ENCODE measurements around the gene ARL15. TPM values are rescaled to one million over a fixed set of nuclear protein-coding genes. Genes with fewer than 3 reads are reported as not detected.
A peak's percentile ranks its signal among the peaks of the same experiment; 100 is the strongest.

The ARL15 gene
- total and polyA plus RNA-seq, 9 of the 15 experiments (the other 6 are each of a cell fraction or from before 2014, with no cell fraction given) = 18.5 to 80.4 (median 57.0) TPM

DNA sequence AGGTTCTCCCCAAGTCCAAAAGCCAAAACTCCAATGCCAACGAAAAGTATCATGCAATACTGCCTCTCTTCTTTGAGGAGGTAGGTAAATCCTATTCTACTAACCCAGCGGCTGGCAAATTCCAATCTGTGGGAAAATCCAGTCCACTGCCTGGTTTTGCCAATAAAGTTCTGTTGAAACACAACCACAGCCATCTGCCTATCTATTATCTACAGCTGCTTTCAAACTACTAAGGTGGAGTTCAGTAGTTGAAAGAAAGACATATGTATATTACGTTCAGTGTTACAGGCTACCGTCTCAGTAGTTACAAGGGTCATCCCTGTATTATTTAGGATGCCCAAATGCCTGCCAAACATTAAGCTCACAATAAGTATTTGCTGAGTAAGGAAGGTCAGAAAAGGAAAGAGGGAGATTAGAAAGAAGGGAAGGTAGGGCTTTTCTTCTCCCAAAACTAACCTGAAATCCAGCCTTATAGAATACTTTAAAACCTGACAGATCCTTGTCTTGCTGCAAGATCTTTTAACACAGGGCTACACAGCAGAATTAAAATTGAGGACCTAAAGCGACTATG lies 16.2 kb downstream of the ARL15 start (continued):
- no peak for TF ChIP-seq ILF3 (IDR thresholded peaks at IDR 0.05; ENCODE audit: borderline replicate concordance)
- TF ChIP-seq NCOA4 (IDR thresholded peaks at IDR 0.05; ENCODE audit: partially characterized antibody) = no peak
- TF ChIP-seq SETDB1 (IDR thresholded peaks at IDR 0.05; ENCODE audit: low read length) = no peak
- TF ChIP-seq DACH1 (IDR thresholded peaks at IDR 0.05; ENCODE audit: partially characterized antibody) = peak; percentile 66
- peak in 1 of 2 experiments; percentile 46; a peak in 1 of 3 replicates for TF ChIP-seq CBX3 (IDR thresholded peaks at IDR 0.05; ENCODE audit: borderline replicate concordance in 1 of 2, low read length in 2 of 2)
- no peak for TF ChIP-seq ETS2 (tag; IDR thresholded peaks at IDR 0.05; ENCODE audit: borderline replicate concordance, poor library complexity, severe bottlenecking)
- TF ChIP-seq, protein P1, sequence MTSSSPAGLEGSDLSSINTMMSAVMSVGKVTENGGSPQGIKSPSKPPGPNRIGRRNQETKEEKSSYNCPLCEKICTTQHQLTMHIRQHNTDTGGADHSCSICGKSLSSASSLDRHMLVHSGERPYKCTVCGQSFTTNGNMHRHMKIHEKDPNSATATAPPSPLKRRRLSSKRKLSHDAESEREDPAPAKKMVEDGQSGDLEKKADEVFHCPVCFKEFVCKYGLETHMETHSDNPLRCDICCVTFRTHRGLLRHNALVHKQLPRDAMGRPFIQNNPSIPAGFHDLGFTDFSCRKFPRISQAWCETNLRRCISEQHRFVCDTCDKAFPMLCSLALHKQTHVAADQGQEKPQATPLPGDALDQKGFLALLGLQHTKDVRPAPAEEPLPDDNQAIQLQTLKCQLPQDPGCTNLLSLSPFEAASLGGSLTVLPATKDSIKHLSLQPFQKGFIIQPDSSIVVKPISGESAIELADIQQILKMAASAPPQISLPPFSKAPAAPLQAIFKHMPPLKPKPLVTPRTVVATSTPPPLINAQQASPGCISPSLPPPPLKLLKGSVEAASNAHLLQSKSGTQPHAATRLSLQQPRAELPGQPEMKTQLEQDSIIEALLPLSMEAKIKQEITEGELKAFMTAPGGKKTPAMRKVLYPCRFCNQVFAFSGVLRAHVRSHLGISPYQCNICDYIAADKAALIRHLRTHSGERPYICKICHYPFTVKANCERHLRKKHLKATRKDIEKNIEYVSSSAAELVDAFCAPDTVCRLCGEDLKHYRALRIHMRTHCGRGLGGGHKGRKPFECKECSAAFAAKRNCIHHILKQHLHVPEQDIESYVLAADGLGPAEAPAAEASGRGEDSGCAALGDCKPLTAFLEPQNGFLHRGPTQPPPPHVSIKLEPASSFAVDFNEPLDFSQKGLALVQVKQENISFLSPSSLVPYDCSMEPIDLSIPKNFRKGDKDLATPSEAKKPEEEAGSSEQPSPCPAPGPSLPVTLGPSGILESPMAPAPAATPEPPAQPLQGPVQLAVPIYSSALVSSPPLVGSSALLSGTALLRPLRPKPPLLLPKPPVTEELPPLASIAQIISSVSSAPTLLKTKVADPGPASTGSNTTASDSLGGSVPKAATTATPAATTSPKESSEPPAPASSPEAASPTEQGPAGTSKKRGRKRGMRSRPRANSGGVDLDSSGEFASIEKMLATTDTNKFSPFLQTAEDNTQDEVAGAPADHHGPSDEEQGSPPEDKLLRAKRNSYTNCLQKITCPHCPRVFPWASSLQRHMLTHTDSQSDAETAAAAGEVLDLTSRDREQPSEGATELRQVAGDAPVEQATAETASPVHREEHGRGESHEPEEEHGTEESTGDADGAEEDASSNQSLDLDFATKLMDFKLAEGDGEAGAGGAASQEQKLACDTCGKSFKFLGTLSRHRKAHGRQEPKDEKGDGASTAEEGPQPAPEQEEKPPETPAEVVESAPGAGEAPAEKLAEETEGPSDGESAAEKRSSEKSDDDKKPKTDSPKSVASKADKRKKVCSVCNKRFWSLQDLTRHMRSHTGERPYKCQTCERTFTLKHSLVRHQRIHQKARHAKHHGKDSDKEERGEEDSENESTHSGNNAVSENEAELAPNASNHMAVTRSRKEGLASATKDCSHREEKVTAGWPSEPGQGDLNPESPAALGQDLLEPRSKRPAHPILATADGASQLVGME (CRISPR knock-in tag; IDR thresholded peaks at IDR 0.05) = no peak
- no peak for TF ChIP-seq SIRT6 (IDR thresholded peaks at IDR 0.05; ENCODE audit: low read depth, low read length)
- TF ChIP-seq ZNF217 (CRISPR knock-in tag; IDR thresholded peaks at IDR 0.05) = no peak
- TF ChIP-seq ZNF311 (CRISPR knock-in tag; IDR thresholded peaks at IDR 0.05) = no peak
- TF ChIP-seq SAFB2 (IDR thresholded peaks at IDR 0.05; ENCODE audit: borderline replicate concordance, low read depth, low read length, severe bottlenecking) = no peak
- TF ChIP-seq RBM17 (IDR thresholded peaks at IDR 0.05; ENCODE audit: borderline replicate concordance, low read depth, low read length) = no peak
- no peak for TF ChIP-seq ZNF444 (CRISPR knock-in tag; IDR thresholded peaks at IDR 0.05)
- TF ChIP-seq, protein P2, sequence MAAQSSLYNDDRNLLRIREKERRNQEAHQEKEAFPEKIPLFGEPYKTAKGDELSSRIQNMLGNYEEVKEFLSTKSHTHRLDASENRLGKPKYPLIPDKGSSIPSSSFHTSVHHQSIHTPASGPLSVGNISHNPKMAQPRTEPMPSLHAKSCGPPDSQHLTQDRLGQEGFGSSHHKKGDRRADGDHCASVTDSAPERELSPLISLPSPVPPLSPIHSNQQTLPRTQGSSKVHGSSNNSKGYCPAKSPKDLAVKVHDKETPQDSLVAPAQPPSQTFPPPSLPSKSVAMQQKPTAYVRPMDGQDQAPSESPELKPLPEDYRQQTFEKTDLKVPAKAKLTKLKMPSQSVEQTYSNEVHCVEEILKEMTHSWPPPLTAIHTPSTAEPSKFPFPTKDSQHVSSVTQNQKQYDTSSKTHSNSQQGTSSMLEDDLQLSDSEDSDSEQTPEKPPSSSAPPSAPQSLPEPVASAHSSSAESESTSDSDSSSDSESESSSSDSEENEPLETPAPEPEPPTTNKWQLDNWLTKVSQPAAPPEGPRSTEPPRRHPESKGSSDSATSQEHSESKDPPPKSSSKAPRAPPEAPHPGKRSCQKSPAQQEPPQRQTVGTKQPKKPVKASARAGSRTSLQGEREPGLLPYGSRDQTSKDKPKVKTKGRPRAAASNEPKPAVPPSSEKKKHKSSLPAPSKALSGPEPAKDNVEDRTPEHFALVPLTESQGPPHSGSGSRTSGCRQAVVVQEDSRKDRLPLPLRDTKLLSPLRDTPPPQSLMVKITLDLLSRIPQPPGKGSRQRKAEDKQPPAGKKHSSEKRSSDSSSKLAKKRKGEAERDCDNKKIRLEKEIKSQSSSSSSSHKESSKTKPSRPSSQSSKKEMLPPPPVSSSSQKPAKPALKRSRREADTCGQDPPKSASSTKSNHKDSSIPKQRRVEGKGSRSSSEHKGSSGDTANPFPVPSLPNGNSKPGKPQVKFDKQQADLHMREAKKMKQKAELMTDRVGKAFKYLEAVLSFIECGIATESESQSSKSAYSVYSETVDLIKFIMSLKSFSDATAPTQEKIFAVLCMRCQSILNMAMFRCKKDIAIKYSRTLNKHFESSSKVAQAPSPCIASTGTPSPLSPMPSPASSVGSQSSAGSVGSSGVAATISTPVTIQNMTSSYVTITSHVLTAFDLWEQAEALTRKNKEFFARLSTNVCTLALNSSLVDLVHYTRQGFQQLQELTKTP (IDR thresholded peaks at IDR 0.05; ENCODE audit: low read depth in 1 of 2, partially characterized antibody in 2 of 2) = no peak
- TF ChIP-seq, protein P3, sequence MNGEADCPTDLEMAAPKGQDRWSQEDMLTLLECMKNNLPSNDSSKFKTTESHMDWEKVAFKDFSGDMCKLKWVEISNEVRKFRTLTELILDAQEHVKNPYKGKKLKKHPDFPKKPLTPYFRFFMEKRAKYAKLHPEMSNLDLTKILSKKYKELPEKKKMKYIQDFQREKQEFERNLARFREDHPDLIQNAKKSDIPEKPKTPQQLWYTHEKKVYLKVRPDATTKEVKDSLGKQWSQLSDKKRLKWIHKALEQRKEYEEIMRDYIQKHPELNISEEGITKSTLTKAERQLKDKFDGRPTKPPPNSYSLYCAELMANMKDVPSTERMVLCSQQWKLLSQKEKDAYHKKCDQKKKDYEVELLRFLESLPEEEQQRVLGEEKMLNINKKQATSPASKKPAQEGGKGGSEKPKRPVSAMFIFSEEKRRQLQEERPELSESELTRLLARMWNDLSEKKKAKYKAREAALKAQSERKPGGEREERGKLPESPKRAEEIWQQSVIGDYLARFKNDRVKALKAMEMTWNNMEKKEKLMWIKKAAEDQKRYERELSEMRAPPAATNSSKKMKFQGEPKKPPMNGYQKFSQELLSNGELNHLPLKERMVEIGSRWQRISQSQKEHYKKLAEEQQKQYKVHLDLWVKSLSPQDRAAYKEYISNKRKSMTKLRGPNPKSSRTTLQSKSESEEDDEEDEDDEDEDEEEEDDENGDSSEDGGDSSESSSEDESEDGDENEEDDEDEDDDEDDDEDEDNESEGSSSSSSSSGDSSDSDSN (IDR thresholded peaks at IDR 0.05; ENCODE audit: borderline replicate concordance in 1 of 2, low read depth in 2 of 2, low read length in 2 of 2) = no peak

Measured in K562 (cell line).